CD4-positive, alpha-beta T cell (primary cell): ENCODE data around the gene SNRPA. TPM values are rescaled to one million over a fixed set of nuclear protein-coding genes. Genes with fewer than 3 reads are reported as not detected.

Experiments
- ATAC-seq: fragments of 200-7000 bp; cut with Tn5 transposase; one replicate; pipeline ENCODE4 v1.10.0; 2022; ENCODE audit warnings: mild to moderate bottlenecking; ENCODE audit not compliant: poor library complexity
- CTCF ChIA-PET: fragments of 350-600 bp; sonication (Branson Sonifier 250); formaldehyde crosslinking; loops from one replicate; lab custom pipeline; 2021; ENCODE audit warnings: antibody characterized with exemption, inconsistent platforms; lab: Charles Lee
- POLR2A ChIA-PET: fragments of 350-600 bp; sonication (Branson Sonifier 250); formaldehyde crosslinking; loops from one replicate; lab custom pipeline; 2021; ENCODE audit warnings: antibody characterized with exemption, inconsistent platforms; lab: Charles Lee
- DNase-seq, 14 experiments: peaks; one replicate each; pipeline ENCODE4 v3.0.0-alpha.2; 2013 to 2020; ENCODE audit warnings: mixed read lengths in 2 of 14
- H3K27ac ChIP-seq, 2 donors: one replicate each; pipeline versions ENCODE4 v1.5.1 to v1.7.0; 2013; ENCODE audit warnings: low read length in 2 of 2, low read depth in 1 of 2, mild to moderate bottlenecking in 1 of 2
- H3K27me3 ChIP-seq, 2 experiments: 1 replicate in 1 of 2; 2 replicates in 1 of 2; pipeline versions ENCODE4 v1.6.1 to v1.7.0; 2013; ENCODE audit warnings: low read length in 2 of 2, control low read depth in 1 of 2, mild to moderate bottlenecking in 1 of 2, moderate library complexity in 1 of 2; ENCODE audit not compliant: insufficient read depth in 2 of 2, control insufficient read depth in 1 of 2
- H3K36me3 ChIP-seq: one replicate; pipeline ENCODE4 v1.6.1; 2013; ENCODE audit warnings: low read length, control low read depth; ENCODE audit not compliant: insufficient read depth
- H3K4me1 ChIP-seq: one replicate; pipeline ENCODE4 v1.6.1; 2013; ENCODE audit warnings: low read length, control low read depth; ENCODE audit not compliant: insufficient read depth
- H3K4me3 ChIP-seq: one replicate; pipeline ENCODE4 v1.5.1; 2013; ENCODE audit warnings: mild to moderate bottlenecking, low read length, moderate library complexity
- H3K9me3 ChIP-seq, 2 experiments: 1 replicate in 1 of 2; 2 replicates in 1 of 2; pipeline versions ENCODE4 v1.6.1 to v1.7.0; 2013; ENCODE audit warnings: low read length in 2 of 2, mild to moderate bottlenecking in 2 of 2, control low read depth in 1 of 2, moderate library complexity in 1 of 2; ENCODE audit not compliant: control insufficient read depth in 1 of 2, insufficient read depth in 1 of 2
- H3K27ac Mint-ChIP-seq: one replicate; pipeline ENCODE4 v1.8.0; 2020; ENCODE audit warnings: mixed read lengths
- H3K27me3 Mint-ChIP-seq: one replicate; pipeline ENCODE4 v1.8.0; 2021; ENCODE audit warnings: mixed read lengths
- H3K36me3 Mint-ChIP-seq: one replicate; pipeline ENCODE4 v1.8.0; 2021; ENCODE audit warnings: low read depth, mixed read lengths
- H3K4me1 Mint-ChIP-seq: one replicate; pipeline ENCODE4 v1.8.0; 2021; ENCODE audit warnings: low read depth, mixed read lengths
- H3K4me3 Mint-ChIP-seq: one replicate; pipeline ENCODE4 v1.8.0; 2020; ENCODE audit warnings: mild to moderate bottlenecking, mixed read lengths
- H3K9me3 Mint-ChIP-seq: one replicate; pipeline ENCODE4 v1.8.0; 2020; ENCODE audit warnings: mixed read lengths
- intact Hi-C, 2 experiments: fragments of 100-400 bp; cut with DNase I in 1 of 2; cut with micrococcal nuclease in 1 of 2; formaldehyde crosslinking; loops; one replicate each; pipeline versions ENCODE4 v1.15.1 to v1.9.0; 2023 to 2025; cut with DNase I, micrococcal nuclease
- total RNA-seq, 174 experiments: library from RNA in 2 of 174; stranded (reverse) in 2 of 174; gene quantifications; one replicate each; pipeline ENCODE4 v1.2.3 and lab custom pipeline; 2021 to 2026
- TF ChIP-seq, protein P1 (sequence below): fragments of 200-600 bp; IDR thresholded peaks from one replicate; pipeline ENCODE4 v1.8.0; 2022; ENCODE audit warnings: antibody characterized with exemption, mild to moderate bottlenecking

The SNRPA gene
- total RNA-seq, 2 experiments from 2014 or later = 60.3 to 76.7 TPM

DNA sequence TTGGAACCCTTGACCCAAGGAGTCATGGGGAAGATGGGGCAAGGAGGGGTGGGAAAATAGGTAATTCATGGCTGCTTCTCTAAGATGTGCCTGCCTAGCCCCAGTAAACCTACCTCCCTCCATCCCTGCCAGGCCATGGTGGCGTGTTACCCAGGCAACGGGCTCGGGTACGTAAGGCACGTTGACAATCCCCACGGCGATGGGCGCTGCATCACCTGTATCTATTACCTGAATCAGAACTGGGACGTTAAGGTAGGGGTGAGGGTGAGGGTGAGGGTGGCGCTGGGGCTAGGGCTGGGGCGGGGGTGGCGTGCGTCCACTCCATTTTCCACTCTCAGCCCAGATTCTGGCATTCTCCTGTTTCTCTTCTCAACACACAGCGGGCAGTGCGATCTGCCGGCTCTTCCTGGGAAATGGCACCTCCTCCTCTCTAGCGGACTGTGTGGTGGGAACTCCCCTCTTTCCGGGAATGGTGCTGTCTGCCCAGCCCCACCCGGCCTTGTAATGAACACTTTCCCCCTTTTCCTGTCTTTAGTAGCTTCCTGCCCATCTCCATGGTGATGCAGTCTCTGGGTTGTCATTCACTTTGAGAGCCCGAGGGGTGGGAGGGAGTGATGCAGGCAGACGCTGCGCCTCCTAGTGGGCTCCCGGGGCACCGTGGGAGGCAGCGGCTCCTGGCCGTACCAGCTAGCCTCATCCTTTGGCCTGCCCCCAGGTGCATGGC, 55.6 kb downstream of the SNRPA start:
- H3K9me3 ChIP-seq = no peaks in the 10 kb centered on the region
- H3K4me3 ChIP-seq = peak overlapping the region; percentile 24
- peaks cover 51% of the 10 kb centered on the region for H3K36me3 ChIP-seq
- peak; percentile 47 for ATAC-seq
- H3K4me1 Mint-ChIP-seq = peaks cover 85% of the 10 kb centered on the region
- H3K9me3 Mint-ChIP-seq = no peaks in the 10 kb centered on the region
- H3K27me3 ChIP-seq = no peaks in the 10 kb centered on the region
- H3K4me3 Mint-ChIP-seq = peak overlapping the region; percentile 96
- TF ChIP-seq, protein P1, sequence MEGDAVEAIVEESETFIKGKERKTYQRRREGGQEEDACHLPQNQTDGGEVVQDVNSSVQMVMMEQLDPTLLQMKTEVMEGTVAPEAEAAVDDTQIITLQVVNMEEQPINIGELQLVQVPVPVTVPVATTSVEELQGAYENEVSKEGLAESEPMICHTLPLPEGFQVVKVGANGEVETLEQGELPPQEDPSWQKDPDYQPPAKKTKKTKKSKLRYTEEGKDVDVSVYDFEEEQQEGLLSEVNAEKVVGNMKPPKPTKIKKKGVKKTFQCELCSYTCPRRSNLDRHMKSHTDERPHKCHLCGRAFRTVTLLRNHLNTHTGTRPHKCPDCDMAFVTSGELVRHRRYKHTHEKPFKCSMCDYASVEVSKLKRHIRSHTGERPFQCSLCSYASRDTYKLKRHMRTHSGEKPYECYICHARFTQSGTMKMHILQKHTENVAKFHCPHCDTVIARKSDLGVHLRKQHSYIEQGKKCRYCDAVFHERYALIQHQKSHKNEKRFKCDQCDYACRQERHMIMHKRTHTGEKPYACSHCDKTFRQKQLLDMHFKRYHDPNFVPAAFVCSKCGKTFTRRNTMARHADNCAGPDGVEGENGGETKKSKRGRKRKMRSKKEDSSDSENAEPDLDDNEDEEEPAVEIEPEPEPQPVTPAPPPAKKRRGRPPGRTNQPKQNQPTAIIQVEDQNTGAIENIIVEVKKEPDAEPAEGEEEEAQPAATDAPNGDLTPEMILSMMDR = peak; percentile 79
- H3K27ac ChIP-seq = peak overlapping the region; percentile 86 to 88
- ChIA-PET CTCF (interaction anchor here (0.6 to 4.3 kb wide), 19 partner anchors 8 to 633 kb away, joined by 3 to 40 read pairs (median 4); partner anchors contain the start of genes ACTMAP, COQ8B, DMAC2 and EGLN2), POLR2A (interaction anchor here (0.6 to 4.2 kb wide), 10 partner anchors 8 to 530 kb away, joined by 3 to 59 read pairs (median 8); partner anchors contain the start of genes ACTMAP, COQ8B, EGLN2 and HNRNPUL1)
- peaks cover 100% of the 10 kb centered on the region for H3K4me1 ChIP-seq
- intact Hi-C loops = no loop called here
- H3K27me3 Mint-ChIP-seq = no peaks in the 10 kb centered on the region
- H3K27ac Mint-ChIP-seq = peak overlapping the region; percentile 90
- peak; percentile 66 to 95 (median 75) for DNase-seq
- H3K36me3 Mint-ChIP-seq = peaks cover 72% of the 10 kb centered on the region

GRCh38 chr19:40807147-40808020, 56.4 kb downstream of the SNRPA start:
- H3K27ac ChIP-seq = peak overlapping the region; percentile 86 to 88
- POLR2A ChIA-PET = interaction anchor here (0.6 to 4.2 kb wide), 9 partner anchors 9 to 530 kb away, joined by 3 to 59 read pairs (median 9); partner anchors contain the start of genes ACTMAP, COQ8B, EGLN2 and ITPKC
- peaks cover 100% of the 10 kb centered on the region for H3K4me1 ChIP-seq
- Mint-ChIP-seq H3K27ac (peak overlapping the region; percentile 90), H3K27me3 (no peaks in the 10 kb centered on the region), H3K9me3 (no peaks in the 10 kb centered on the region), H3K36me3 (peaks cover 67% of the 10 kb centered on the region), H3K4me3 (peak overlapping the region; percentile 96), H3K4me1 (peaks cover 85% of the 10 kb centered on the region)
- peaks cover 51% of the 10 kb centered on the region for H3K36me3 ChIP-seq
- no peaks in the 10 kb centered on the region for H3K9me3 ChIP-seq
- CTCF ChIA-PET = interaction anchor here (0.6 to 4.3 kb wide), 19 partner anchors 9 to 632 kb away, joined by 3 to 40 read pairs (median 4); partner anchors contain the start of genes ACTMAP, COQ8B, DMAC2 and EGLN2
- H3K4me3 ChIP-seq = peak overlapping the region; percentile 24
- intact Hi-C loops = no loop called here
- no peaks in the 10 kb centered on the region for H3K27me3 ChIP-seq
- TF ChIP-seq, protein P1 = peak; percentile 58
- DNase-seq = peak in 2 of 14 experiments; percentile 50 to 62
- ATAC-seq = no peak

- Histone ChIP-seq H3K9me3 (no peaks in the 10 kb centered on the region), H3K4me1 (peaks cover 94% of the 10 kb centered on the region), H3K27me3 (no peaks in the 10 kb centered on the region), H3K4me3 (no peak overlapping the region), H3K27ac (peak overlapping the region; percentile 86 to 88), H3K36me3 (peaks cover 51% of the 10 kb centered on the region)
- peak overlapping the region; percentile 90 for H3K27ac Mint-ChIP-seq
- H3K4me1 Mint-ChIP-seq = peaks cover 82% of the 10 kb centered on the region
- ChIA-PET CTCF (interaction anchor here (2.2 to 4.3 kb wide), 4 partner anchors 10 to 145 kb away, joined by 11 to 40 read pairs (median 20); partner anchors contain the start of genes EGLN2, MIA and RAB4B), POLR2A (interaction anchor here (0.9 to 4.2 kb wide), 3 partner anchors 9 to 57 kb away, joined by 3 to 59 read pairs (median 24); partner anchors contain the start of genes EGLN2, RAB4B and SNRPA)
- ATAC-seq (no peak), DNase-seq (no peak)
- no peaks in the 10 kb centered on the region for H3K27me3 Mint-ChIP-seq
- no peaks in the 10 kb centered on the region for H3K9me3 Mint-ChIP-seq
- TF ChIP-seq, protein P1 = no peak
- intact Hi-C loops = no loop called here
- H3K36me3 Mint-ChIP-seq = peaks cover 66% of the 10 kb centered on the region
- peak overlapping the region; percentile 84 for H3K4me3 Mint-ChIP-seq
Measured at GRCh38 chr19:40808021-40808325, 57.0 kb downstream of the SNRPA start.
